Fibroblast of mammary gland (primary cell): ENCODE measurements around the gene ETV4.

ENCODE experiments used
- DNase-seq: peaks from one replicate; pipeline ENCODE4 v3.0.0-alpha.2; 2010; ENCODE audit warnings: low read depth
- H3K4me3 ChIP-seq: 2 replicates; pipeline ENCODE4 v1.5.1; 2011; ENCODE audit warnings: low read depth, mild to moderate bottlenecking, low read length, moderate library complexity; ENCODE audit not compliant: control insufficient read depth
- TF ChIP-seq, protein P1 (sequence below): conservative IDR thresholded peaks from 2 replicates; pipeline ENCODE4 v1.5.1; 2011; ENCODE audit warnings: low read depth, low read length, inconsistent platforms; ENCODE audit not compliant: control insufficient read depth, insufficient read depth

ETV4 gene

DNA sequence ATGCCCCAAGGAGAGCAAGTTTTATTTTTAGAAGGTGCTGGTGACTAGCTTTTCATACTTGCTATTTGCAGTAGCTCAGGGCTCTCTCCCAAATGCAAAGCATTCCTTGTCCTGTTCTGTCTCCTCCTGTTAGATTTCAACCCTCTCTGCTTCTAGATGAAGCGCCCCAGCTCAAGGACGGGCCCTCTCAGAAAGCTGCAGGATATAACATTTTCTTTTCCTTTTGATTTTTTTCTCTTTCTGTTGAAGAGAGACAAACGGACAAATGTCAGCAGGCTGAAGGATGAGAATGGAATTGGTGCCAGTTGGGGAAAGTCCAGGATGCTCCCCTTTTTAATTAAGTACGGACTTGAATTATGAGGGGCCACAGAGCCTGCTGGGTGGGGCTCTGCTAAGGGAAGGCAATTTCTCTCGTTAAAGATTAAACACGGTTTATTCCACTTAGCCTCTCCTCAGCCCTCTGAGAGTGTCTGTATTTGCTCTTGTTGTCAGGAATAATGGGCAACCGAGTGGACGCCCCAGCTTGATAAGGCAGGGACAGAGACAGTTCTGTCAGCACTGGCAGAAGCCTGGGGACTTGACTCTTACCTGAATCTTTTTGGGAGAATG is 6.2 kb upstream of the ETV4 start:
- no peak overlapping the region for H3K4me3 ChIP-seq
- TF ChIP-seq, protein P1, sequence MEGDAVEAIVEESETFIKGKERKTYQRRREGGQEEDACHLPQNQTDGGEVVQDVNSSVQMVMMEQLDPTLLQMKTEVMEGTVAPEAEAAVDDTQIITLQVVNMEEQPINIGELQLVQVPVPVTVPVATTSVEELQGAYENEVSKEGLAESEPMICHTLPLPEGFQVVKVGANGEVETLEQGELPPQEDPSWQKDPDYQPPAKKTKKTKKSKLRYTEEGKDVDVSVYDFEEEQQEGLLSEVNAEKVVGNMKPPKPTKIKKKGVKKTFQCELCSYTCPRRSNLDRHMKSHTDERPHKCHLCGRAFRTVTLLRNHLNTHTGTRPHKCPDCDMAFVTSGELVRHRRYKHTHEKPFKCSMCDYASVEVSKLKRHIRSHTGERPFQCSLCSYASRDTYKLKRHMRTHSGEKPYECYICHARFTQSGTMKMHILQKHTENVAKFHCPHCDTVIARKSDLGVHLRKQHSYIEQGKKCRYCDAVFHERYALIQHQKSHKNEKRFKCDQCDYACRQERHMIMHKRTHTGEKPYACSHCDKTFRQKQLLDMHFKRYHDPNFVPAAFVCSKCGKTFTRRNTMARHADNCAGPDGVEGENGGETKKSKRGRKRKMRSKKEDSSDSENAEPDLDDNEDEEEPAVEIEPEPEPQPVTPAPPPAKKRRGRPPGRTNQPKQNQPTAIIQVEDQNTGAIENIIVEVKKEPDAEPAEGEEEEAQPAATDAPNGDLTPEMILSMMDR, result no peak
- no peak for DNase-seq

DNA sequence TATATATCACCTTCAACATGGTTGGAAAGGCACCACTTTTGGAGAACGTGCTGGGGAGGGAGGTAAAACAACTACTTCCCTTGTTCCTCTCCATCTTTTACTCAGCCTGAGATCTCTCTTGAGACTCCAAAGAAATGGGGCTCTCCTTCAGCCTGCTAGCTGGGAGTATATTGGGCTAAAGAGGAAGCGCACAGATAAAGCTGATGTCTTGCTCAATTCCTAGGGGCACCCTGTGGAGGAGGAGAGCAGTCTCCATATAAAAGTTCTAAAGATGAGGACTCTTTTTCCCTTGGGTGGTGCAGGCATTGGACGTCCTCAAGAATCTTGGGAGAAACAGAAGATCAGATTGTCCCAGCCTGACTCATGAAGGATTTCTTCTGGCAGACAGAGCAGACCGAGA is 4.6 kb upstream of the ETV4 start:
- no peak overlapping the region for H3K4me3 ChIP-seq
- no peak for DNase-seq
- TF ChIP-seq, protein P1, result no peak

DNA sequence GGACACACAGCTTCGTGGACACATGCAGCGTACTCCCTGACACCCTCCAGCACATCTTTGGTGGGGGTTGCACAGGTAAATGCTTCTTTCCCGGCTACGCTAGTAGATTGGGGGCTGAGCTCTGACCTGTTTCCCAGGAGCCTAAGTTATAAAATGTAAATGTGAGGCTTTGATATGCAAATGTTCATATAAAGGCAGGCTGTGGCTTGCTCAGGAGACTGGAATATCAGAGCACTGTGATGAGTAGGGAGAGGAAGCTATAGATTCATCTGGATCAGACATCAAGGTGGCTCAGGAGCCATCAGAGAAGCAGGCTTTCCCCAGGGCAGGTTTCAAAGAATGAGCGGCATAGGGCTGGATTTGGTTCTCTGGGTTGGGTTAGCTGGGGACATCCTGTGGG is 3.4 kb upstream of the ETV4 start:
- H3K4me3 ChIP-seq, result no peak overlapping the region
- DNase-seq, result no peak
- TF ChIP-seq, protein P1, result no peak

DNA sequence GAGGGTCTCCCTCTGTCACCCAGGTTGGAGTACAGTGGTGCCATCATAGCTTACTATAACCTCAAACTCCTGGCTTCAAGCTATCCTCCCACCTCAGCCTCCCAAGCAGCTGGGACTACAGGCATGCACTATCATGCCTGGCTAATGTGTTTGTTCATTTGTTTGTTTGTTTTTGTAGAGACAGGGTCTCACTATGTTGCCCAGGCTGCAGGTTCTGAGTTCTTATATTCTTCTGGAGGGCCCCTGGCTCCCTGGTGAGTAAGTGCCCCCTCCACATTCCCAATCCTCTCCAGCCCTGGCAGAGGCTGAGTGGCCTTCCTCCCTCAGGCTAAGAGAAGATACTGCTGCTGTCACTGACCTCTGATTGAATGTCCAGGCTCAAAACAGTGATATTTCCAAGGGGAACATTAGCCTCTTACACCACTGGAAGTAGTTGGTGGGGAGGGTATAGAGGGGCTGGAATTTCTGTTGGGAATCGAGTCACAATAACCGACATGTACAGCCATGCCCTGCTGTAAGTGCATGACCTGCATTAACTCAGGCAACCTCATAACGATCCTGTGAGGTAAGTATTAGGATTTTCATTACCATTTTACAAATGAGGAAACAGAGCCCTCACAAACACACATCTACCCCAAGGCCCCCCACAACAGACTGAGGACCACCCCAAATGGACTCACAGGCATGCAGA is 2.7 kb upstream of the ETV4 start:
- no peak overlapping the region for H3K4me3 ChIP-seq
- DNase-seq, result no peak
- TF ChIP-seq, protein P1, result no peak

DNA sequence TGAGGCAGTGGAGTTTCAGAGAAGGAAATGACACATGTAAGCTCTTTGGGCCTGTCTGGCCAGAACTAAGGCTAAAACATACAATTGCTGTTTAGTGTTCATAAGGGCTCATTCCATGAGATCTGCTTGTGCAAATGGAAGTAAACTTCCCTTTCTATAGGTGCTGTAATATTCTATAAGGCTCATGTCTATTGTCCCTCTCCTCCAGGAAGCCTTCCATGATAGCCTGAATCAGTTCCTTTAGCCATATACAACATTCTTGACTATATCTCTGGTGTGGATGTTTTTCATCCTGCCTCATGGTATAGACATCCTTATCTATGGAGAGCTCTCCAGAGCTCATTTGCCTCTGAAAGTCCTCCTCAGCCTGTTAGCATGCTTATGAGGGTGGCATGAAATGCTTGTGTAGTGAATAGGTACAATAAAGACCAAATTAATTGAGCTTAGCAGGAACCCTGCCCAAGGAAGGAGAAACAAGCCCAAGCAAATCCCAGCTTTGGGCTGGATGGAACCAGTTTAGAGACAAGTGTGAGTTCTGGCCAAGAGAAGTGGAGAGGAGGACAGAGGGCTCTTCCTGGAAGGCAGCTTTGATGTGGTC is 1.6 kb upstream of the ETV4 start:
- no peak overlapping the region for H3K4me3 ChIP-seq

DNA sequence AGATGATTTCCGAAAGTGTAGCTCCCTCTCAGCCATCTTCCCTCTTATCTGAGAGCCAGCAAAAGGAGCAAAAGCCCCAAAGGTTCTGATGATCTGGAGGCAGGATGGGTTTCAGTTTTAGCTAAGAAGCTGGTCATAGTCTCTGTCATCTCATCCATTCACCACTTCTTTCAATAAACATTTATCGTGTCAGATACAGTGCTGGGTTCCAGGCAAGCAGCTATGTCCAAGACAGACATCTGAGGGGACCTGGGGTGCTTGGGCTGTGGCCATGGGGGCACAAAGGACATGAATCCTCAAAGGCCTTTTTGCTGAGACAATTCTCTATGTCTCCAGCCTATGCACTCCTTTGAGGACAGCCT is 1.0 kb upstream of the ETV4 start:
- TF ChIP-seq, protein P1, result no peak
- DNase-seq, result no peak
- H3K4me3 ChIP-seq, result no peak overlapping the region

More for the DNA sequence above, 1.6 kb upstream of the ETV4 start:
- TF ChIP-seq, protein P1, result no peak
- DNase-seq, result no peak
